Upper lobe of left lung (tissue), 4 donors: ENCODE measurements around the gene CERS6.

Experiments
- POLR2A ChIP-seq, 4 donors: fragments of 450-650 bp; IDR thresholded peaks; one replicate each; pipeline ENCODE4 v1.5.1; 2016 to 2017; ENCODE audit warnings: antibody characterized with exemption in 4 of 4, mild to moderate bottlenecking in 2 of 4
- POLR2AphosphoS5 ChIP-seq, 2 donors: sonication (generic); formaldehyde crosslinking; IDR thresholded peaks; one replicate each; pipeline ENCODE4 v1.5.1; 2017; ENCODE audit warnings: antibody characterized with exemption in 2 of 2
- TF ChIP-seq, protein P1 (sequence below), 6 experiments: fragments of 450-650 bp in 4 of 6; fragments of 200-600 bp in 2 of 6; sonication (generic) in 2 of 6; IDR thresholded peaks; one replicate each; pipeline ENCODE4 v1.5.1; 2016 to 2019; ENCODE audit warnings: antibody characterized with exemption in 6 of 6

GRCh38 chr2:168519534-168520308 lies 63.6 kb downstream of the CERS6 start:
- TF ChIP-seq, protein P1, sequence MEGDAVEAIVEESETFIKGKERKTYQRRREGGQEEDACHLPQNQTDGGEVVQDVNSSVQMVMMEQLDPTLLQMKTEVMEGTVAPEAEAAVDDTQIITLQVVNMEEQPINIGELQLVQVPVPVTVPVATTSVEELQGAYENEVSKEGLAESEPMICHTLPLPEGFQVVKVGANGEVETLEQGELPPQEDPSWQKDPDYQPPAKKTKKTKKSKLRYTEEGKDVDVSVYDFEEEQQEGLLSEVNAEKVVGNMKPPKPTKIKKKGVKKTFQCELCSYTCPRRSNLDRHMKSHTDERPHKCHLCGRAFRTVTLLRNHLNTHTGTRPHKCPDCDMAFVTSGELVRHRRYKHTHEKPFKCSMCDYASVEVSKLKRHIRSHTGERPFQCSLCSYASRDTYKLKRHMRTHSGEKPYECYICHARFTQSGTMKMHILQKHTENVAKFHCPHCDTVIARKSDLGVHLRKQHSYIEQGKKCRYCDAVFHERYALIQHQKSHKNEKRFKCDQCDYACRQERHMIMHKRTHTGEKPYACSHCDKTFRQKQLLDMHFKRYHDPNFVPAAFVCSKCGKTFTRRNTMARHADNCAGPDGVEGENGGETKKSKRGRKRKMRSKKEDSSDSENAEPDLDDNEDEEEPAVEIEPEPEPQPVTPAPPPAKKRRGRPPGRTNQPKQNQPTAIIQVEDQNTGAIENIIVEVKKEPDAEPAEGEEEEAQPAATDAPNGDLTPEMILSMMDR (IDR thresholded peaks at IDR 0.05) = no peak
- no peak for TF ChIP-seq POLR2A (IDR thresholded peaks at IDR 0.05)
- no peak for TF ChIP-seq POLR2AphosphoS5 (IDR thresholded peaks at IDR 0.05)
